HepG2 (cell line): Measurements from ENCODE around the gene PLK5.

Experiments used
- BHLHE40 ChIP-seq: IDR thresholded peaks from 2 replicates; pipeline ENCODE4 v1.6.1; 2011; ENCODE audit warnings: low read length, improper control_type of control experiment
- CEBPB ChIP-seq: IDR thresholded peaks from 2 replicates; pipeline ENCODE4 v1.6.1; 2011; ENCODE audit warnings: low read depth, low read length, improper control_type of control experiment, borderline replicate concordance
- ELF4 ChIP-seq: sonication (generic); formaldehyde crosslinking; IDR thresholded peaks from 2 replicates; pipeline ENCODE4 v1.5.0; 2020; ENCODE audit warnings: missing genetic modification reagents, mild to moderate bottlenecking, moderate library complexity, borderline replicate concordance
- PHF5A ChIP-seq: IDR thresholded peaks from one replicate; pipeline ENCODE4 v1.6.1; 2018; ENCODE audit warnings: low read depth, missing genetic modification reagents; ENCODE audit not compliant: unreplicated experiment
- POLR2A ChIP-seq, 2 experiments: IDR thresholded peaks; 2 replicates each; pipeline ENCODE4 v1.6.1; 2011; ENCODE audit warnings: low read depth in 2 of 2, low read length in 2 of 2, mild to moderate bottlenecking in 1 of 2, moderate library complexity in 1 of 2; ENCODE audit not compliant: insufficient read depth in 1 of 2
- ZFP36 ChIP-seq: fragments of 150-350 bp; IDR thresholded peaks from 2 replicates; pipeline ENCODE4 v1.6.1; 2018; ENCODE audit warnings: borderline replicate concordance, low read length, low read depth; ENCODE audit not compliant: partially characterized antibody
- ZNF121 ChIP-seq: sonication (generic); formaldehyde crosslinking; IDR thresholded peaks from 2 replicates; pipeline ENCODE4 v1.5.0; 2020; ENCODE audit warnings: mild to moderate bottlenecking, missing genetic modification reagents
- TF ChIP-seq, protein P1 (sequence below): sonication (generic); formaldehyde crosslinking; IDR thresholded peaks from 2 replicates; pipeline ENCODE4 v1.5.0; 2020; ENCODE audit warnings: mild to moderate bottlenecking, missing genetic modification reagents, moderate library complexity
- TF ChIP-seq, protein P2 (sequence below): sonication (generic); formaldehyde crosslinking; IDR thresholded peaks from 2 replicates; pipeline ENCODE4 v1.4.0; 2020; ENCODE audit warnings: missing genetic modification reagents
- TF ChIP-seq, protein P3 (sequence below): sonication (generic); formaldehyde crosslinking; IDR thresholded peaks from 2 replicates; pipeline ENCODE4 v1.5.1; 2020; ENCODE audit warnings: missing genetic modification reagents, mild to moderate bottlenecking, borderline replicate concordance

DNA sequence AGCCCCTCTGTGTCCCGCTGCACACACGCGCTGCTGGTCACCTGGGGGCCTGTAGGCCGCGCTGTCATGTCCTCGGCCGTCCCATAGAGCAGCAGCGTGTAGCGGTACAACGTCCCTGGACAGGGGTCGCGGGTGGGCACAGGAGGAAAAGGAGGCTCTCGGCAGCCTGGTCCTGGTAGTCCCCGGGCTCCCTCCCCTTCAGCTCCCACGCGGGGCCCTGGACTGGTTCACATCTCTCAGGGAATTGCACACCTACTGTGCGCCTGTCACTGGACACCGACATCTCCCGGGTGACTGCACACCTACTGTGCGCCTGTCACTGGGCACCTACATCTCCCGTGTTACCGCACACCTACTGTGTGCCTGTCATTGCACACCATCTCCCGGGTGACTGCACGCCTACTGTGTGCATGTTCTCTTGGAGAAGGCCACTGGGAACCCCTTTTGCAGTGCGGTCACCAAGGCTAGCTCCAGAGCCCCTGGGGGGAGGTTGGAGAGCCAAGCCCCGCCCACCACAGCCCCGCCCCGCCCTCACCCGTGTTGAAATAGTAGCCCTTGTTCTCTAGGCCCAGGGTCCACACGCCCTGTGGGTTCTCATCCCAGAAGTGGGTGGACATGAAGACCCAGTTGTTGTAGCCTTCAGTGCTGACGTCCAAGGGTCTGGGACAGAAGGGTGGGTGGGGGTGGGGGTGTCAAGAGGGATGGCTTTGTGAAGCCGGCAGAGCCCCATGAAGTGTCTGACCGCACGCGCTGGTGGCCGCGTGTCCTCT is 41.3 kb upstream of the PLK5 start:
- TF ChIP-seq ZFP36 (no peak), ZNF121 (CRISPR knock-in tag) (no peak), BHLHE40 (no peak), POLR2A (IDR thresholded peaks at IDR 0.05; ENCODE audit: insufficient read depth in 1 of 2, low read depth in 2 of 2, low read length in 2 of 2) (no peak), CEBPB (no peak), PHF5A (CRISPR knock-in tag) (no peak), ELF4 (no peak)
- TF ChIP-seq, protein P1, sequence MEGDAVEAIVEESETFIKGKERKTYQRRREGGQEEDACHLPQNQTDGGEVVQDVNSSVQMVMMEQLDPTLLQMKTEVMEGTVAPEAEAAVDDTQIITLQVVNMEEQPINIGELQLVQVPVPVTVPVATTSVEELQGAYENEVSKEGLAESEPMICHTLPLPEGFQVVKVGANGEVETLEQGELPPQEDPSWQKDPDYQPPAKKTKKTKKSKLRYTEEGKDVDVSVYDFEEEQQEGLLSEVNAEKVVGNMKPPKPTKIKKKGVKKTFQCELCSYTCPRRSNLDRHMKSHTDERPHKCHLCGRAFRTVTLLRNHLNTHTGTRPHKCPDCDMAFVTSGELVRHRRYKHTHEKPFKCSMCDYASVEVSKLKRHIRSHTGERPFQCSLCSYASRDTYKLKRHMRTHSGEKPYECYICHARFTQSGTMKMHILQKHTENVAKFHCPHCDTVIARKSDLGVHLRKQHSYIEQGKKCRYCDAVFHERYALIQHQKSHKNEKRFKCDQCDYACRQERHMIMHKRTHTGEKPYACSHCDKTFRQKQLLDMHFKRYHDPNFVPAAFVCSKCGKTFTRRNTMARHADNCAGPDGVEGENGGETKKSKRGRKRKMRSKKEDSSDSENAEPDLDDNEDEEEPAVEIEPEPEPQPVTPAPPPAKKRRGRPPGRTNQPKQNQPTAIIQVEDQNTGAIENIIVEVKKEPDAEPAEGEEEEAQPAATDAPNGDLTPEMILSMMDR (CRISPR knock-in tag): no peak
- TF ChIP-seq, protein P2, sequence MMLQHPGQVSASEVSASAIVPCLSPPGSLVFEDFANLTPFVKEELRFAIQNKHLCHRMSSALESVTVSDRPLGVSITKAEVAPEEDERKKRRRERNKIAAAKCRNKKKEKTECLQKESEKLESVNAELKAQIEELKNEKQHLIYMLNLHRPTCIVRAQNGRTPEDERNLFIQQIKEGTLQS: 0 out of 2 replicates have a peak, but pooled peaks have one; percentile 8
- TF ChIP-seq, protein P3, sequence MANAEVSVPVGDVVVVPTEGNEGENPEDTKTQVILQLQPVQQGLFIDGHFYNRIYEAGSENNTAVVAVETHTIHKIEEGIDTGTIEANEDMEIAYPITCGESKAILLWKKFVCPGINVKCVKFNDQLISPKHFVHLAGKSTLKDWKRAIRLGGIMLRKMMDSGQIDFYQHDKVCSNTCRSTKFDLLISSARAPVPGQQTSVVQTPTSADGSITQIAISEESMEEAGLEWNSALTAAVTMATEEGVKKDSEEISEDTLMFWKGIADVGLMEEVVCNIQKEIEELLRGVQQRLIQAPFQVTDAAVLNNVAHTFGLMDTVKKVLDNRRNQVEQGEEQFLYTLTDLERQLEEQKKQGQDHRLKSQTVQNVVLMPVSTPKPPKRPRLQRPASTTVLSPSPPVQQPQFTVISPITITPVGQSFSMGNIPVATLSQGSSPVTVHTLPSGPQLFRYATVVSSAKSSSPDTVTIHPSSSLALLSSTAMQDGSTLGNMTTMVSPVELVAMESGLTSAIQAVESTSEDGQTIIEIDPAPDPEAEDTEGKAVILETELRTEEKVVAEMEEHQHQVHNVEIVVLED (CRISPR knock-in tag): no peak
